NCI-H1694 treated with DMSO at 0.1 percent for 48 hours (cell line): ENCODE results near the gene OR10V1.

Experiments used
- DNase-seq: peaks from one replicate; lab custom pipeline; 2025; lab: John Stamatoyannopoulos, UW

The OR10V1 gene, protein sequence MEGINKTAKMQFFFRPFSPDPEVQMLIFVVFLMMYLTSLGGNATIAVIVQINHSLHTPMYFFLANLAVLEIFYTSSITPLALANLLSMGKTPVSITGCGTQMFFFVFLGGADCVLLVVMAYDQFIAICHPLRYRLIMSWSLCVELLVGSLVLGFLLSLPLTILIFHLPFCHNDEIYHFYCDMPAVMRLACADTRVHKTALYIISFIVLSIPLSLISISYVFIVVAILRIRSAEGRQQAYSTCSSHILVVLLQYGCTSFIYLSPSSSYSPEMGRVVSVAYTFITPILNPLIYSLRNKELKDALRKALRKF

DNA sequence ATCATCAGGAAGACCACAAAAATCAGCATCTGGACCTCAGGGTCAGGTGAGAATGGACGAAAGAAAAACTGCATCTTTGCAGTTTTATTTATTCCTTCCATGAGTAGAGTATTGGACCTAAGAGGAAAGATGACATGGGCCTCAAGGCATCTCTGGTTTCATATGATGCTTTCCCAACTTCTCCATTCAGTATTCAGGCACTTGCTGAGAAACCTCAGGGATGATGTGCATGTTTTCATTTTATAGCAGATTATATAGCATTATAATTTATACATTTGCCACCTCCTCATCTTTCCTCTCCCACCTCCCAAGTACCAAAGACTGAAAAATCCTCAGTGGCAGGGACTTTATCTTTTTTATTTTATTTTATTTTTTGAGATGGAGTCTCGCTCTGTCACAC, at the start of gene OR10V1:
Gene OR10V1 (minus strand): TSS at position 101 of the 400 bp plus-strand sequence. CDS start 0 bp downstream, at position 101.
- DNase-seq = no peak

GRCh38 chr11:59761993-59762392, 48.3 kb upstream of the OR10V1 start:
- no peak for DNase-seq

- DNase-seq = no peak
Measured at GRCh38 chr11:59760771-59761170, 47.1 kb upstream of the OR10V1 start.

DNA sequence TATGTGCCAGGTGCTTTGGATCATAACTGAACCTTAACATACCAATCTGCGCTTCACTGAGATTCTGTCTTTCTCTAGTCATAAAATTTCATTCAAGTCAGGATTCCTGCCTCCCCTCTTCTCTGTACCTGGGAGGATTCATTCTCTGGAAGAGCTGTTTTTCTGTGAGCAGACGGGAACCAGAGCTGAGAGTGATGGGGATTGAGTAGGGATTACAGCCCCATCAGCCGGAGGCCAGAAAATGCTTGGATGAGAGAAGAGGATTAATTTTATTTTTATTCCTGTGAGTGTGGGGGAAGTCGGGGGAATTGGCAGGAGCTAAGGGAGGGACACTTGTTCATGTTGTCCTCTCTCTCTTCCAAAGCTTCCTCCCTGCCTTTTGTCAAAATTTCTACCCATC, 46.3 kb upstream of the OR10V1 start:
- no peak for DNase-seq

- no peak for DNase-seq
Measured at GRCh38 chr11:59758401-59759037, 44.9 kb upstream of the OR10V1 start.

DNA sequence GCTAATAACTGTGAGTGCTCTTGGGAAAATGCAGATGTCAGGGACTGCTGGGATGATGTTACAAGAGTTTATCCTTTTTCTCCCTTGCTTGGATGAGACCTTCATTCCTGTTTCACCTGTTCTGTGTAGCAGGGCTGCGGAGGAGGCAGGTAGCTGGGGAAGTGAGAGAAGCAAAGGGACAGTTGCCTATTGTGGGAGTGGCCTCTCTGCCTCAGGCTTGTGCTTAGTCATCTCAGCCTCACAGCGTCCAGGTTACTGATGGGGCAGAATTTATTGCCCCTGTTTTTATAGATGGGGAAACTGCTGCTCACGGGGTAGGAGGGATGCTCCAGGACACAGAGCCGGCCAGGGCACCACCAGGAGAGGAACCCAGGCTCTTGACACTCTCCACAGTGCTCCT, 43.2 kb upstream of the OR10V1 start:
- DNase-seq = no peak

- no peak for DNase-seq
Measured at GRCh38 chr11:59756558-59756840, 42.9 kb upstream of the OR10V1 start.

- DNase-seq = no peak
Measured at GRCh38 chr11:59755701-59756557, 42.3 kb upstream of the OR10V1 start.

DNA sequence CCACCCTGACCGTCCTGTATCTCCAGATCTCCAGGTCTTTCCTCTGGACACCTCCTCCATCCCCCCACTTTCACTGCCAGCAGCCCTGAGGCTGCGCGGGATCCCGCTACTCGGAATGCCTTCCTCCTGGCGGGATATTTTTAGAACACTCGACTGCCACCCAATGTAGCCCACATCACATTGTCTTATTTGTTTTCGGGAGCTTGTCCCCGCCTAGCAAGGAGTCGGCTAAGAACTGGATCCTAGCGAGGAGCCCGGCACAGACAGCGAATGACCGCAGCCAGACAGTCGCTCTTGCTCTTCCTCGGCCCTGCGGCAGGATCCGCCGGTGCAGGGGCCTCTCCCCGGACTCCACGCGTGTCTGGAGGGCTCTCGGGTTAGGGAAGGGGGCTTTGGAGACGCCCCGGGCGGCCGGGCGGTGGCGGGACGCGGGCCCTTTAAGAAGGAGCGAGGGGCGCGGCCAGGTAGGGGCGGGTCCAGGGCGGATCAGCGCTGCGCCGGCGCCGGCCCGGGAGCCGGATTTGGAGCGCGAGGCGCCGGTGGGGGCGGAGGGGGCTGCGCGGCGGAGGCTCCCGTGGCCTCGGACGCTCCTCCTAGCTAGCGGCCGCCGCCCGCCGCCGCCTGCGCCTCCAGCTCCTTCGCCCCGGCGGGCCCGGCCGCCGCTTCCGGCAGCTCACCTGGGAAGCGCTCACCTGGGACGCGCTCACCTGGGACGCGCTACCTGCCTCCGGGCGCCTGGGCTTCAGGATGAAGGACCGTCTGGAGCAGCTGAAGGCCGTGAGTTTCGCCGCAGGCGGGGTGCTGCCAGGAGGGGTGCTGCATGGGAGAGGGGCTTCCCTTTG, 41.4 kb upstream of the OR10V1 start, which contains the start of gene STX3:
Gene STX3 (plus strand): TSS at position 518 of the 842 bp plus-strand sequence. CDS start 230 bp downstream, at position 748.
- DNase-seq = no peak

- DNase-seq = no peak
Measured at GRCh38 chr11:59754494-59754858, 40.8 kb upstream of the OR10V1 start.

DNA sequence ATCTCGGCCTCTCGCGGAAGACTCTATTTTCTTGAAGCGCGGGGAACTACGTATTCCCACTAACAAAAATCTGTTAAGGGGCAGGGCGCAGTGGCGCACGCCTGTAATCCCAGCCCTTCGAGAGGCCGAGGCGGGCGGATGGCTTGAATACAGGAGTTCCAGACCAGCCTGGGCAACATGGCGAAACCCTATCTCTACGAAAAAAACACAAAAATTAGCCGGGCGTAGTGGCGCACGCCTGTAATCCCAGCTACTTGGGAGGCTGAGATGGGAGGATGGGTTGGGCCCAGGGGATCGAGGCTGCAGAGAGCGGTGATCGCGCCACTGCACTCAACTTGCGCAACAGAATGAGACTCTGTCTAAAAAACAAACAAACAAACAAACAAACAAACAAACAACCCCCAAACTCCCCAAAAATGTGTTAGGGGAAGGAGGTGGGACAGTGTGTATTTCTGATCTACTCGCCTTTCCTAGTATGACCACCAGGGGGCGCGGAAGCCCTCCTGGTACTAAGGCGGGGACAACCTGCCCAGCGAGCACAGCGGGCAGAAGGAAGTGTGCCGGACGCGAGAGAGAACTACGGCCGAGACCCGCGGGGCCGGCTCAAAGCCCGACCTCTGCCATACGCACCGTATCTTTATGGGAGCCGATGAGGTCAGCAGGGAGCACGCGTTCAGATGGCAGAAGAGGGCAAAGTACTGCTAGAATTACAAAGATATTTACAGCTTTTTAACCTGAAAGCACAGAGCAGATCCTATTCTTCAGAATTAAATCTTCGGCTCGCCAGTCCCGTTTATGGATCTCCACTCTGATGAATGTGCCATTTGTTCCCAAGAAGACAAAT, 40.2 kb upstream of the OR10V1 start:
- DNase-seq = no peak

- no peak for DNase-seq
Measured at GRCh38 chr11:59746111-59746510, 32.5 kb upstream of the OR10V1 start.

- no peak for DNase-seq
Measured at GRCh38 chr11:59730896-59731565, 17.4 kb upstream of the OR10V1 start.

DNA sequence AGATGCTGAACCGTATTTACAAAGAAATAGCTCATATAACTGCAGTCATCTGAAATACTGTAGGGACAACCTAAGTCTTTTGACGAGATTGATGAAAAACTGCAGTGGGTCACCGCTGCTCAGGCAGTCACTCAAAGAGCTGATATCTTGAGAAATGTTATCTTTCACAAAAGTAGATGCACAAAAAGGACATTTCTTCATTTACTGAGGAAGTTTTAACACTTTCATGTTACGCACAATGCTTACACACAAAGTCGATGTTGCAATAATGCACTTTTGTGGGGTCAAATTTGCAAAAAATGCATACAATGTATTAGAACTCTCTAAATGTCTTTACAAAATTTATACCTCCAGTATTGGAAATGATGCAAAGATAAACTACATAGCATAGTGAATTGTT, 16.2 kb upstream of the OR10V1 start:
- no peak for DNase-seq

DNA sequence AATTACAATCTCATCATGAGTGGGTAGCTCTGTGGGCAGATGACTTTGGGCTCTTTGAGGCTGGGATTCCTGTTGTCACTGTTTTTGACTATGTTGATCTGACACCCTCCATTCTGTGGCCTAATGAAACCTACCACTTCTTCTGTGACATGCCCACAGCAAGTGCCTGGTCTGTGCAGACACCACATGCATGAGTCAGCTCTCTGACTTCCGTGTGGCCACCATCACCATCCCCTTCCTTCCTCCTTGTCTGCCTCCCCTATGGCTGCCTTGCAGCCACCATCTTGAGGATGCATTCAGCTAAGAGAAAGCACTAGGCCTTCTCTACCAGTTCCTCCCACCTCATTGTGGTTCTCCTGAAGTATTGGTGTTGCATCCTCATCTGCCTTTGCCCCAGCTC, 15.3 kb upstream of the OR10V1 start:
- DNase-seq = no peak

DNA sequence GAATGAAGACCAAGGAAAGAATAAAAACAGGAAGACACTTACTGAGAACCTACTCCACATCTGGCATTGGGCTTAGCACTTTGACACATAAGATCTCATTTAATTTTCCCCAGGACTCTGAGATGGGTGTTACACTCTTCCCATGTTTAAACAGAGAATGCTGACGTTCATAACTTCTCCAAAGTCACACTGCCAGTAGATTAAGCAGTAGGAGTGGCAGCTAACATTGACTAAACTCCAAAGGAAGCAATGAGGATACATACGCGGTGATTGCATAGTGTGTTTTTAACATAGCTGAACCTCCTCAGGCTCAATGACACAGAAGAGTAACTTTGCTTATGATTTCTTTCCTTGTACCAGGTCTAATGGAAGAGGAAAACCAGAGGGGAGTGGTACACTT, 14.5 kb upstream of the OR10V1 start:
- DNase-seq = no peak

- DNase-seq = no peak
Measured at GRCh38 chr11:59727426-59727825, 13.8 kb upstream of the OR10V1 start.

DNA sequence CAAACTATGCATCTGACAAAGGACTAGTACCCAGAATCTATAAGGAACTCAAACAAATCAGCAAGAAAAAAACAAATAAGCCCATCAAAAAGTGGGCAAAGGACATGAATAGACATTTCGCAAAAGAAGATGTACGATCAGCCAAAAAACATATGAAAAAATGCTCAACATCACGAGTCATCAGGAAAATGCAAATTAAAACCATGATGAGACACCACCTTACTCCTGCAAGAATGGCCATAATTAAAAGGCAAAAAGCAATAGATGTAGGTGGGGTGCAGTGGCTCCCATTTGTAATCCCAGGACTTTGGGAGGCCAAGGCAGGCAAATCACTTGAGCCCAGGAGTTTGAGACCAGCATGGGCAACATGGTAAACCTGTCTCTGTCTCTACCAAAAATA, 10.4 kb upstream of the OR10V1 start:
- DNase-seq = no peak

GRCh38 chr11:59719556-59719955, 5.9 kb upstream of the OR10V1 start:
- DNase-seq = no peak

DNA sequence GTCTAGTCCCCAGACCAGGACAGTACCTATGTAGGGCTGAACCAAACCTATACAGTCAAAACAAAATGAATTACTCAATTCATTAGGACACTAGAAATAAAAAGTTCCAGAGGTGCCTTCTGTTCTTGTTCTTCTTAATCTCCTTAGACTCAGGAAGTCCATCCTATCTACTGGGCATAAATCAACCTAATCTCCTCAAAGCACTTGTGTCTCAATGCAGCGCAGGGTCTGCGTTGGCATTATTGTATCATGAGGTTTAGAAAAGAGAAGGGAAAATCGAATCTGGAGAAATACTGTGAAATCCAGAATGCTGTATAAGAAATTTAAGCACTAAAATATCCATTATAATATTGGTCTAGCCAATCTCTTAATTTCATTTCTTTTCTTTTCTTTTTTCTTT, 2.4 kb upstream of the OR10V1 start:
- DNase-seq = no peak
